Left ventricle myocardium inferior (tissue), 1 donor: ENCODE measurements around the gene RIN3. TPM values are rescaled to one million over a fixed set of nuclear protein-coding genes. Genes with fewer than 3 reads are reported as not detected.

Experiments used
- DNase-seq: peaks from one replicate; pipeline ENCODE4 v3.0.0-alpha.2; 2020
- H3K27ac ChIP-seq: fragments of 200-600 bp; replicated peaks from 2 replicates; pipeline ENCODE4 v1.8.0; 2021
- H3K27me3 ChIP-seq: fragments of 200-600 bp; 2 replicates; pipeline ENCODE4 v1.8.0; 2021; ENCODE audit warnings: low read depth
- H3K36me3 ChIP-seq: fragments of 200-600 bp; 2 replicates; pipeline ENCODE4 v1.8.0; 2021
- H3K4me1 ChIP-seq: fragments of 200-600 bp; 2 replicates; pipeline ENCODE4 v1.8.0; 2021
- H3K4me3 ChIP-seq: fragments of 200-600 bp; 2 replicates; pipeline ENCODE4 v1.8.0; 2021; ENCODE audit warnings: mild to moderate bottlenecking, moderate library complexity
- H3K9me3 ChIP-seq: fragments of 200-600 bp; replicated peaks from 2 replicates; pipeline ENCODE4 v1.8.0; 2021
- CTCF ChIP-seq: fragments of 200-600 bp; IDR thresholded peaks from 2 replicates; pipeline ENCODE4 v1.8.0; 2021; ENCODE audit warnings: antibody characterized with exemption, mild to moderate bottlenecking, borderline replicate concordance
- intact Hi-C: fragments of 100-400 bp; cut with micrococcal nuclease; formaldehyde crosslinking; loops from one replicate; pipeline ENCODE4 v1.11.0; 2022
- total RNA-seq: library from RNA; stranded (reverse); fragmentation: NEBNext Ultra II Directional; extraction: Animal tissue kit (Norgen Biotek cat#: 25700); gene quantifications from one replicate; pipeline ENCODE4 v1.2.1, GENCODE V29; 2021
- donor health status: DM: no; HTN: yes; CAD: no; lungs with severe emphysema.

RIN3 gene
- total RNA-seq, 1 donor from 2014 or later = 13.8 TPM

- peaks cover 63% of the 10 kb centered on the region for H3K4me1 ChIP-seq
Observed at GRCh38 chr14:92516966-92517506, 3.5 kb downstream of the RIN3 start.

GRCh38 chr14:92517761-92518160 is 4.2 kb downstream of the RIN3 start:
- no peak for TF ChIP-seq CTCF
- peaks cover 55% of the 10 kb centered on the region for H3K4me1 ChIP-seq
- no peak for DNase-seq
- H3K36me3 ChIP-seq = no peaks in the 10 kb centered on the region
- H3K27ac ChIP-seq = no peak overlapping the region
- H3K4me3 ChIP-seq = no peak overlapping the region
- intact Hi-C loops = no loop called here
- H3K27me3 ChIP-seq = no peaks in the 10 kb centered on the region
- H3K9me3 ChIP-seq = no peaks in the 10 kb centered on the region

More at GRCh38 chr14:92516966-92517506, 3.5 kb downstream of the RIN3 start:
- DNase-seq = no peak
- Histone ChIP-seq H3K36me3 (no peaks in the 10 kb centered on the region), H3K9me3 (no peaks in the 10 kb centered on the region), H3K27me3 (no peaks in the 10 kb centered on the region), H3K27ac (no peak overlapping the region), H3K4me3 (no peak overlapping the region)
- no peak for TF ChIP-seq CTCF
- intact Hi-C loops = no loop called here

DNA sequence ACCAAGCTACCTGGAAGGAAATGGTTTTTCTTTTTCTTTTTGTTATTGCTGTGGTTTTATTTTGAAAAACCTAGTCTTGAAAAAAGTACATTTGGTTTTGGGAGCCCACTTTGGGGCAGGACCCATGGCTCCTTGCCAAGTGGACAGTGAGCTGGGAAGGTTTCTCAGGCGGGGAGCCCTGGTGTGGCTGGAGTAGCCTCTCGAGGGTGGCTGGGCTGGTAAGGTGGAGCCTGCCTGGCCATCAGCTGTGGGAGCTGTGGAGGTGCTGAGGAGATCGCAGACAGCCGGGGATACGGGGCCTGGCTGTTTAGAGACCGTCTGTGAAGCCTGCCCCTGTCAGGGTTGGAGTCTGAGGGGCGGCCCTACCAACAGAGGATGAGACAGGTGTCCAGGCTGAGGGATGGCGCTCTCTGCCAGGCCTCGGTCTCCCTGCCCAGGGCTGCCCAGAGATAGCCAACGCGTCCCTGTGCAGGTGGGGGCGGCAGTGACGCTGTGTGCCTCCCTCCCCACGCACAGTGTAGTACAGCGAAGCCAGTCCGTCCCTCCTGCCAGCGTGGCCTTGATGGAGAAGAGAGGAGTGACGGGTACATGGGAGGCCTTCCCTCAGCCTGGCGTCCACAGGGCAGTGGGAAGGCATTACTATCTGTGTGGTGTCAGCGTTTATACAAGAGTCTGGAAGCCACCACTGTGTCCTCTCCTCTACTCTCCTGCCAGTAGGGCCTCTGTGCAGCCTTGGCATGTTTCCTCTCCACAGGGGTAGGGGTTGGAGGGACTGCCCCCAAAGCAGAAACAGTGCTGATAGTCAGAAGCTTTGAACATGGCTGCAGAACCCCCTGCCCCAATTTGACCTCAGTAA is 5.9 kb downstream of the RIN3 start:
- H3K4me3 ChIP-seq = no peak overlapping the region
- TF ChIP-seq CTCF = no peak
- DNase-seq = no peak
- no peaks in the 10 kb centered on the region for H3K9me3 ChIP-seq
- H3K27ac ChIP-seq = no peak overlapping the region
- H3K4me1 ChIP-seq = peaks cover 43% of the 10 kb centered on the region
- H3K36me3 ChIP-seq = no peaks in the 10 kb centered on the region
- intact Hi-C loops = no loop called here
- H3K27me3 ChIP-seq = no peaks in the 10 kb centered on the region

GRCh38 chr14:92520102-92521057 is 6.8 kb downstream of the RIN3 start:
- intact Hi-C loops = no loop called here
- no peak for TF ChIP-seq CTCF
- Histone ChIP-seq H3K4me3 (no peak overlapping the region), H3K27me3 (no peaks in the 10 kb centered on the region), H3K4me1 (peaks cover 42% of the 10 kb centered on the region), H3K36me3 (no peaks in the 10 kb centered on the region), H3K9me3 (no peaks in the 10 kb centered on the region), H3K27ac (no peak overlapping the region)
- DNase-seq = no peak

- no peak overlapping the region for H3K27ac ChIP-seq
- H3K4me3 ChIP-seq = no peak overlapping the region
- intact Hi-C loops = no loop called here
- no peaks in the 10 kb centered on the region for H3K9me3 ChIP-seq
- no peaks in the 10 kb centered on the region for H3K27me3 ChIP-seq
- H3K36me3 ChIP-seq = no peaks in the 10 kb centered on the region
- H3K4me1 ChIP-seq = peaks cover 39% of the 10 kb centered on the region
- no peak for DNase-seq
- TF ChIP-seq CTCF = no peak
Observed at GRCh38 chr14:92521058-92521415, 7.5 kb downstream of the RIN3 start.
